MM.1S (cell line): Measurements from ENCODE around the gene JPH3.

Source experiments
- DNase-seq: peaks from one replicate; pipeline ENCODE4 v3.0.0-alpha.2; 2015
- H2AFZ ChIP-seq: fragments of 300-600 bp; sonication (generic); 2 replicates; pipeline ENCODE4 v1.6.0; 2016; ENCODE audit warnings: antibody characterized with exemption, low read length
- H3F3A ChIP-seq: fragments of 300-600 bp; sonication (generic); 2 replicates; pipeline ENCODE4 v1.6.1; 2016; ENCODE audit warnings: mild to moderate bottlenecking, antibody characterized with exemption, low read length, moderate library complexity, mixed read lengths; ENCODE audit not compliant: insufficient read depth
- H3K27ac ChIP-seq: fragments of 300-600 bp; sonication (generic); 2 replicates; pipeline ENCODE4 v1.5.1; 2016; ENCODE audit warnings: mild to moderate bottlenecking, low read length
- H3K27me3 ChIP-seq: fragments of 300-600 bp; sonication (generic); replicated peaks from 2 replicates; pipeline ENCODE4 v1.6.0; 2016; ENCODE audit warnings: low read length; ENCODE audit not compliant: insufficient read depth
- H3K36me3 ChIP-seq: fragments of 300-600 bp; sonication (generic); replicated peaks from 2 replicates; pipeline ENCODE4 v1.6.1; 2016; ENCODE audit warnings: mild to moderate bottlenecking, low read length, mixed read lengths; ENCODE audit not compliant: insufficient read depth
- H3K4me1 ChIP-seq: fragments of 300-600 bp; sonication (generic); 2 replicates; pipeline ENCODE4 v1.6.1; 2016; ENCODE audit warnings: low read length, mixed read lengths
- H3K4me2 ChIP-seq: fragments of 300-600 bp; sonication (generic); 2 replicates; pipeline ENCODE4 v1.6.0; 2016; ENCODE audit warnings: low read depth, low read length
- H3K4me3 ChIP-seq: fragments of 300-600 bp; sonication (generic); 2 replicates; pipeline ENCODE4 v1.5.1; 2016; ENCODE audit warnings: low read length, mixed read lengths
- H3K79me2 ChIP-seq: fragments of 300-600 bp; sonication (generic); 2 replicates; pipeline ENCODE4 v1.6.1; 2016; ENCODE audit warnings: mixed run types, low read length, mixed read lengths
- H3K9ac ChIP-seq: fragments of 300-600 bp; sonication (generic); 2 replicates; pipeline ENCODE4 v1.6.1; 2016; ENCODE audit warnings: low read length, mixed read lengths
- H3K9me2 ChIP-seq: fragments of 300-600 bp; sonication (generic); replicated peaks from 2 replicates; pipeline ENCODE4 v1.6.1; 2016; ENCODE audit warnings: mild to moderate bottlenecking, low read length, mixed read lengths; ENCODE audit not compliant: insufficient read depth
- H3K9me3 ChIP-seq: fragments of 300-600 bp; sonication (generic); replicated peaks from 2 replicates; pipeline ENCODE4 v1.6.1; 2016; ENCODE audit warnings: mild to moderate bottlenecking, low read length, mixed read lengths; ENCODE audit not compliant: insufficient read depth
- H4K20me1 ChIP-seq: fragments of 300-600 bp; sonication (generic); 2 replicates; pipeline ENCODE4 v1.6.1; 2016; ENCODE audit warnings: mild to moderate bottlenecking, low read length, moderate library complexity, mixed read lengths; ENCODE audit not compliant: insufficient read depth
- EZH2 ChIP-seq: fragments of 300-600 bp; sonication (generic); optimal IDR thresholded peaks from 2 replicates; pipeline ENCODE3; 2017; ENCODE audit warnings: low read depth, mild to moderate bottlenecking, antibody characterized with exemption, low read length, mixed read lengths
- EZH2phosphoT487 ChIP-seq: fragments of 300-600 bp; sonication (generic); IDR thresholded peaks from 2 replicates; pipeline ENCODE4 v1.6.1; 2018; ENCODE audit warnings: antibody characterized with exemption, low read length
- TF ChIP-seq, protein P1 (sequence below): fragments of 300-600 bp; sonication (generic); IDR thresholded peaks from 2 replicates; pipeline ENCODE4 v1.5.1; 2016; ENCODE audit warnings: antibody characterized with exemption, low read length, mixed read lengths

JPH3 gene

DNA sequence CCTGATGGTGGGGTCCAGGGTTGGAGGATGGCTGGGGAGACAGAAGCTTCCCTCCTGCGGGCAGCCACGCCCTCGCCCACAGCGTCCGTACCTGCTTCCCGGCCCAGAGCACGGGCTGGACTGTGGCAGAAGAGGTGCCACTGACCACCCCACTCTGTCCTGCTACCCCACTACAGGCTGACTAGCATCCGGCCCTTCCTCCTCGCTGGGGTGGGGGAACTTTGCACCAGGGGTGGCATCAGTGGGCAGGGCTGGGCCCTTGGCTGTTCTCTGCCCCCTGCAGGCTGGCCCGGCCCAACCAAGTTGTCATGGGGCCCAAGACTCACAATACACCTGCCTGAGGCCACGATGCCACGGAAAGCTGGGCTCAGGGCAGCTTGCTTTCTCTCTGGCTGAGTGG, 90.4 kb downstream of the JPH3 start:
- Histone ChIP-seq H4K20me1 (no peaks in the 10 kb centered on the region), H2AFZ (no peak overlapping the region), H3K4me1 (no peaks in the 10 kb centered on the region), H3K9me3 (no peaks in the 10 kb centered on the region), H3K4me2 (no peak overlapping the region), H3K9me2 (no peaks in the 10 kb centered on the region), H3K79me2 (no peaks in the 10 kb centered on the region), H3K4me3 (no peak overlapping the region), H3F3A (no peaks in the 10 kb centered on the region), H3K27me3 (peaks cover 17% of the 10 kb centered on the region), H3K9ac (no peak overlapping the region), H3K27ac (no peak overlapping the region), H3K36me3 (no peaks in the 10 kb centered on the region)
- DNase-seq = no peak
- TF ChIP-seq EZH2 = no peak
- TF ChIP-seq, protein P1, sequence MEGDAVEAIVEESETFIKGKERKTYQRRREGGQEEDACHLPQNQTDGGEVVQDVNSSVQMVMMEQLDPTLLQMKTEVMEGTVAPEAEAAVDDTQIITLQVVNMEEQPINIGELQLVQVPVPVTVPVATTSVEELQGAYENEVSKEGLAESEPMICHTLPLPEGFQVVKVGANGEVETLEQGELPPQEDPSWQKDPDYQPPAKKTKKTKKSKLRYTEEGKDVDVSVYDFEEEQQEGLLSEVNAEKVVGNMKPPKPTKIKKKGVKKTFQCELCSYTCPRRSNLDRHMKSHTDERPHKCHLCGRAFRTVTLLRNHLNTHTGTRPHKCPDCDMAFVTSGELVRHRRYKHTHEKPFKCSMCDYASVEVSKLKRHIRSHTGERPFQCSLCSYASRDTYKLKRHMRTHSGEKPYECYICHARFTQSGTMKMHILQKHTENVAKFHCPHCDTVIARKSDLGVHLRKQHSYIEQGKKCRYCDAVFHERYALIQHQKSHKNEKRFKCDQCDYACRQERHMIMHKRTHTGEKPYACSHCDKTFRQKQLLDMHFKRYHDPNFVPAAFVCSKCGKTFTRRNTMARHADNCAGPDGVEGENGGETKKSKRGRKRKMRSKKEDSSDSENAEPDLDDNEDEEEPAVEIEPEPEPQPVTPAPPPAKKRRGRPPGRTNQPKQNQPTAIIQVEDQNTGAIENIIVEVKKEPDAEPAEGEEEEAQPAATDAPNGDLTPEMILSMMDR = no peak
- TF ChIP-seq EZH2phosphoT487 = no peak

DNA sequence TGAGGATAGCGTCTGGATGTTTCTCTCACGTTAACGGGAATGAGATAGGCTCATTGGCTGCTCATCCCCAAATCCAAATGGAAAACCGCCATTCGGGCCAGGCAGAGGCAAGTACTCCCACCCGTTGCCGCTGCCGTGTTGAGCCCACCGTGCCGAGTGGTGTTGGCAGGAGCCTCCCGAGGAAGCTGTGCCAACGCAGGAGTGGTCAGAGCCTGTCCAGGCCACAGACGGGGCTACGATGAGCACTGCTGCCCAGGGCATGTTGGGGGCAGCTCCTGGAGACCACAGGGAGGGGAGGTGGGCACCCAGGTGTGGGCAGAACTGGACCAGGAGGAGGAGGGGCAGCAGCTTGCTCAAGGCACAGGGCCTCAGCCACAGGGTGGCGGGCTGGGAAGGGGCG, 91.5 kb downstream of the JPH3 start:
- H3K27ac ChIP-seq = no peak overlapping the region
- H3K36me3 ChIP-seq = no peaks in the 10 kb centered on the region
- no peak overlapping the region for H2AFZ ChIP-seq
- H3F3A ChIP-seq = no peaks in the 10 kb centered on the region
- H4K20me1 ChIP-seq = no peaks in the 10 kb centered on the region
- TF ChIP-seq, protein P1 = no peak
- TF ChIP-seq EZH2phosphoT487 = no peak
- TF ChIP-seq EZH2 = no peak
- H3K27me3 ChIP-seq = peaks cover 6% of the 10 kb centered on the region; the same call in 1 of the 2 replicates
- no peak overlapping the region for H3K4me2 ChIP-seq
- no peak overlapping the region for H3K4me3 ChIP-seq
- no peaks in the 10 kb centered on the region for H3K9me3 ChIP-seq
- no peak for DNase-seq
- no peaks in the 10 kb centered on the region for H3K4me1 ChIP-seq
- H3K9ac ChIP-seq = no peak overlapping the region
- no peaks in the 10 kb centered on the region for H3K79me2 ChIP-seq
- H3K9me2 ChIP-seq = no peaks in the 10 kb centered on the region

DNA sequence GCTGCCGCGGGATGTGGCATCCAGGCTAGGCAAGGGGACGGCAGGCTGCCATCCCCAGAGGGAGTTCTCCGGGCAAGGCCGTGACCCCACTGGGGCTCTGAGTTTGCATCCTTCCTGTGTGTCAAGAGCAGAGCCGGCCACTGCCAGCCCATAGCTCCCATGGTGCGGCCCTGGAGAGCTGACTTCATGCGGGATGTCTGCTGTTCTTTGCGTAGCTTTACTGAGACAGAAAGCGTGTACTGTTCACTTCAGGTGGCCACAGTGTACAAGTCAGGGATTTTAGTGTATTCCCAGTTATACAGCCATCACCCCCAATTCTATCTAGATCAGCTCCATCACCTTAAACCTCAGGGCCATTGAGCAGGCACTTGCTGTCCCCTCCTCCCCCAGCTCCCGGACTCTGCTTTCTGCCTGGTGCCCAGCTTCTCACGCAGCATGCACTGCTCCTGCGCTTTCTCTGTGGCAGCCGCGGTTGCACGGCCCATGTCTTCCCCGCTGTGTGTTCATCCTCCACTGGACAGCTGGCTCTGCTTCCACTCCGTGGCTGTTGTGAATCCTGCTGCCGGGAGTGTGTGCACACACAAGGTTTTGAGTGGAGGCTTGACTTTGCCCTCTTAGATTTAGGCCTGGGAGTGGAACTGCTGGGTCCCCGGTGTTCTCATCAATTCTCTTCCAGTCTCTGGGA, 92.3 kb downstream of the JPH3 start:
- Histone ChIP-seq H3F3A (no peaks in the 10 kb centered on the region), H3K4me1 (no peaks in the 10 kb centered on the region), H3K36me3 (no peaks in the 10 kb centered on the region), H3K27ac (no peak overlapping the region), H3K79me2 (no peaks in the 10 kb centered on the region), H4K20me1 (no peaks in the 10 kb centered on the region), H3K9me2 (no peaks in the 10 kb centered on the region), H3K9ac (no peak overlapping the region), H3K27me3 (no peaks in the 10 kb centered on the region), H3K9me3 (no peaks in the 10 kb centered on the region), H2AFZ (no peak overlapping the region), H3K4me3 (no peak overlapping the region), H3K4me2 (no peak overlapping the region)
- TF ChIP-seq EZH2phosphoT487 (no peak), EZH2 (no peak)
- TF ChIP-seq, protein P1 = no peak
- DNase-seq = no peak
